Stimulated activated CD4-positive, alpha-beta T cell treated with anti-CD3 and anti-CD28 coated beads, Interleukin-12 subunit alpha, Interleukin-12 subunit beta, amount 100 ng/mL, for 24 hours (primary cell): ENCODE results near the gene CNGA2.
A peak's percentile ranks its signal among the peaks of the same experiment; 100 is the strongest.

Experiments
- DNase-seq, 2 experiments: peaks; one replicate each; pipeline ENCODE4 v3.0.0-alpha.2; 2020; ENCODE audit warnings: low read depth in 2 of 2

Gene CNGA2

GRCh38 chrX:151712253-151712652 is 22.3 kb upstream of the CNGA2 start:
- no peak for DNase-seq

- DNase-seq = peak in 1 of 2 experiments; percentile 2
These were observed 20.7 kb upstream of the CNGA2 start for GRCh38 chrX:151713849-151714248.

GRCh38 chrX:151714362-151714761 is 20.2 kb upstream of the CNGA2 start:
- no peak for DNase-seq

GRCh38 chrX:151715752-151716151 is 18.8 kb upstream of the CNGA2 start, which contains the start of gene FATE1:
Gene FATE1 (plus strand): TSS chrX:151716035. CDS start chrX:151716120, 85 bp downstream.
- DNase-seq = no peak

- DNase-seq = no peak
These were observed 12.2 kb upstream of the CNGA2 start for GRCh38 chrX:151722241-151722846.

- no peak for DNase-seq
These were observed 11.3 kb upstream of the CNGA2 start for GRCh38 chrX:151723156-151723760.

GRCh38 chrX:151724563-151725337 is 9.8 kb upstream of the CNGA2 start:
- DNase-seq = no peak

- DNase-seq = no peak
These were observed 9.3 kb upstream of the CNGA2 start for GRCh38 chrX:151725338-151725614.

- no peak for DNase-seq
These were observed 7.8 kb upstream of the CNGA2 start for GRCh38 chrX:151726751-151727150.

- no peak for DNase-seq
These were observed 7.2 kb upstream of the CNGA2 start for GRCh38 chrX:151727346-151727745.

- DNase-seq = no peak
These were observed 5.4 kb upstream of the CNGA2 start for GRCh38 chrX:151729056-151729725.

GRCh38 chrX:151735219-151735618 is 673 bp downstream of the CNGA2 start:
- no peak for DNase-seq

GRCh38 chrX:151736685-151737084 is 2.1 kb downstream of the CNGA2 start:
- DNase-seq = no peak

- DNase-seq = no peak
These were observed 2.9 kb downstream of the CNGA2 start for GRCh38 chrX:151737494-151737893.

GRCh38 chrX:151738751-151739150 is 4.2 kb downstream of the CNGA2 start:
- DNase-seq = no peak

- no peak for DNase-seq
These were observed 7.1 kb downstream of the CNGA2 start for GRCh38 chrX:151741606-151742005.

- DNase-seq = no peak
These were observed 7.8 kb downstream of the CNGA2 start for GRCh38 chrX:151742311-151742710.

- no peak for DNase-seq
These were observed 9.3 kb downstream of the CNGA2 start for GRCh38 chrX:151743651-151744470.

GRCh38 chrX:151745651-151746050 is 11.1 kb downstream of the CNGA2 start:
- DNase-seq = no peak

GRCh38 chrX:151746502-151746901 is 12.0 kb downstream of the CNGA2 start:
- no peak for DNase-seq

- no peak for DNase-seq
These were observed 16.0 kb downstream of the CNGA2 start for GRCh38 chrX:151750511-151750910.

GRCh38 chrX:151752847-151753246 is 18.3 kb downstream of the CNGA2 start:
- DNase-seq = no peak
